ENCODE data around the gene PKNOX1.
A peak's percentile ranks its signal among the peaks of the same experiment; 100 is the strongest.
"Not testable (repeated sequence)": the region's sequence is repeated elsewhere in the genome, so short reads cannot be mapped to it uniquely, and the experiment has no call there.

Gene PKNOX1, protein sequence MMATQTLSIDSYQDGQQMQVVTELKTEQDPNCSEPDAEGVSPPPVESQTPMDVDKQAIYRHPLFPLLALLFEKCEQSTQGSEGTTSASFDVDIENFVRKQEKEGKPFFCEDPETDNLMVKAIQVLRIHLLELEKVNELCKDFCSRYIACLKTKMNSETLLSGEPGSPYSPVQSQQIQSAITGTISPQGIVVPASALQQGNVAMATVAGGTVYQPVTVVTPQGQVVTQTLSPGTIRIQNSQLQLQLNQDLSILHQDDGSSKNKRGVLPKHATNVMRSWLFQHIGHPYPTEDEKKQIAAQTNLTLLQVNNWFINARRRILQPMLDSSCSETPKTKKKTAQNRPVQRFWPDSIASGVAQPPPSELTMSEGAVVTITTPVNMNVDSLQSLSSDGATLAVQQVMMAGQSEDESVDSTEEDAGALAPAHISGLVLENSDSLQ

DNA sequence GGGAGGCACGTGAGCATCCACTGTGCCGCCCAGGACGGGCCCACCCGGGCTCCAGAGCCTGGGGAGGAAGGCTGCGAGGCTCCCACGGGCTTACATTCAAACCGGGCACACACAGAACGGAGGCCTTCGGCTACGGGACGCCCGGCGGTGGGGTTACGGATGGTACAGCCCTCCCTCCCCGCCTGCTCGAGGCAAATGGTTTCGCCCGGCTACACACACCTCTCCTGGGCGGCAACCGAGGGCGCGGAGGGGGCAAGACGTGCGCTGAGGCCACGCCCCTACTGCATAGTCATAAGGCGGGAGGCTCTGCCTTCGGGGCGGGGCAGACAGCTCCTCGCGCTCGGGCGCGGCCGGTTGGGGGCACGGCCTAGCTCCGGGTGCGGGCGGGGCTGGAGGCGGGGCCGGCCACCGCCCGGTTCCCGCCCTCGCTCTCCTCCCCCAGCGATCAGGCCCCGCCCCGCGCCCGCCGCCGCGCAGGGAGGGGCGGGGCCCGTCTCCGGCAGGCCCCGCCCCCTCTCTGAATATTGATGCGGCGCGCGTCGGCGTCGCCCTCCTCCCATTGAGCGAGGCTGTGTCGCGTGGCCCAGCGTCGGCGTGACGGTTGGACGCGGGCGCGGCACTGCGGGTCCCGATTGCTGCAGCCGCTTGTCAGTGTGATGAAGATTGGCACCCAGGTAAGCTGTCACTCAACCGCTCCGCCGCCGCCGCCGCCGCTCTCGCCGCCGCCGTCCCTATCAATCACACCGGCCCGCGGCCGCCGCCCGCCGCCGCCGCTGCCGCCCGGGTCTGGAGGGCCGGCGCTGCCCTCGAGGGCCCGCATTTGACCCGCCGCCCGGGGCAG lies at the start of gene PKNOX1:
Gene PKNOX1 (plus strand): TSS at position 572 of the 841 bp plus-strand sequence. CDS start 29,820 bp downstream, outside the sequence.
- DNase-seq (ENCODE audit: low read depth), result peak; percentile 96

DNA sequence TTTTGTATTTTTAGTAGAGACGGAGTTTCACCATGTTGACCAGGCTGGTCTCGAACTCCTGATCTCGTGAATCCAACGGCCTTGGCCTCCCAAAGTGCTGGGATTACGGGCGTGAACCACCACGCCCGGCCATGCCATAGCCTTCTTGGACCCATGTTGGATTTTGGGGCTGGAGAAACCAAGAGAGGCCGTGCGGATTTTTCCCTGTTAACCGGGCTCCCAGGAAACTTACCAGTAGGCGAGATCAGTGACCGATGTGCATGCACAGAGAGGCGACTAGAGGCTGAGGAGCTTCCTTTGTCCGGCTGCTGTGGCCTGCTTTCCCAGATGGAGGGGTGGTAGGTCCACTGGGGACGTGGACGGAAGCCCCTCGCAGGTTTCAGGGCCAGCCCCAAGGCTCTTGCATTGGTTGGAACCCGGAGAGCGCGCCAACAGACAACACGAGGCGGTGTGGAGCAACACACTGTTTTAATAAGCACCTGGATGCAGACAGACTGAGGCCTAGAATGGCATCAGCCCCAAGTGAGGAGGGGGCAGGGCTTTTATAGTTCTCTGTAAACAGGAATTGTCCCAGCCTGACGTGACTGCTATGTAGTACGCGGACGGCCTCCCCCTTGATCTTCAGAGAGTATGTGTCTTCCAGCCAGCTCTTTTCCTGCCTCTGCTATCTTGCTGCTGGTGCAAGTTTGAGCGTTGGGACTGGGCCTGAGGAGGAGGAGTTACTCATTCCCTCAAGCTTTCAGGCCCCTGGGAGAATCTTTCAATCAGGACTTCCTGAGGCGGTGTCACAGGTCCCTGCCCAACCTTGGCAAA lies 49.0 kb upstream of the PKNOX1 start, which contains the start of gene ERVH48-1:
Gene ERVH48-1 (minus strand): TSS at position 517 of the 813 bp plus-strand sequence. CDS start 6,624 bp downstream, outside the sequence.
- no peak for DNase-seq (ENCODE audit: low read depth)

DNA sequence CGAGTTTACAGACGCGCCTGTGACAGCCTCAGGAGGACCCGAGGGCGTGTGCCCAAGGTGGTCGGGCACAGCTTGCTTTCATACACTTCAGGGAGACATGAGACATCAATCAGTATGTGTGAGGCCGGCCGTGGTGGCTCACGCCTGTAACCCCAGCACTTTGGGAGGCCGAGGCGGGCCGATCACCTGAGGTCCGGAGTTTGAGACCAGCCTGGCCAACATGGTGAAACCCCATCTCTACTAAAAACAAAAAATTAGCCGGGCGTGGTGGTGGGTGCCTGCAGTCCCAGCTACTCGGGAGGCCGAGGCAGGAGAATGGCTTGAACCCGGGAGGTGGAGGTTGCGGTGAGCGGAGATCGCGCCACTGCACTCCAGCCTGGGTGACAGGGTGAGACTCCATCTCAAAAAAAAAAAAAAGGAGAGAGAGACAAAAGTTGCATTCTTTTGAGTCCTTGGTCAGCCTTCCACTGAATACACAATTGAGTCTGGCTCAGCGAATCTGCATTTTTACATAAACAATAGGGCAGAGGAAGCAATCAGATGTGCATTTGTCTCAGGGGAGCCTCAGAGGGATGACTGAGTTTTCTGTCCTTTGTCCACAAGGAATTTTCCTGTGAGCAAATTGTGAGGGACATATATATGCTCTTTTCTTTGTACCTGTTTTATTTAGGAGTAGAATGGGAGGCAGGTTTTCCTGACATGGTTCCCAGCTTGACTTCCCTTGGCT lies 46.7 kb upstream of the PKNOX1 start:
- not testable (repeated sequence) for DNase-seq (ENCODE audit: low read depth)

DNA sequence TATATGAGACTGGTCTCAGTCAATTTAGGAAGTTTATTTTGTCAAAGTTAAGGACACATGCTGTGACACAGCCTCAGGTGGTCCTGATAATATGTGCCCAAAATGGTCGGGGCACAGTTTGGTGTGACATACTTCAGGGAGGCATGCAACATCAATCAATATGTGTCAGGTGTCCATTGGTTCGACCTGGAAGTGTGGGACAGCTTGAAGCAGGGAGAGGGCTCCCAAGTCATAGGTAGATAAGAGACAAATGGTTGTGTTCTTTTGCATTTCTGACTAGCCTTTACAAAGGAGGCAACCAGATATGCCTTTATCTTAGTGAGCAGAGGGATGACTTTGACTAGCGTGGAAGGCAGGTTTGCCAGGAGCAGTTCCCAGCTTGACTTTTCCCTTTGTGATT lies 44.4 kb upstream of the PKNOX1 start:
- no peak for DNase-seq (ENCODE audit: low read depth)

DNA sequence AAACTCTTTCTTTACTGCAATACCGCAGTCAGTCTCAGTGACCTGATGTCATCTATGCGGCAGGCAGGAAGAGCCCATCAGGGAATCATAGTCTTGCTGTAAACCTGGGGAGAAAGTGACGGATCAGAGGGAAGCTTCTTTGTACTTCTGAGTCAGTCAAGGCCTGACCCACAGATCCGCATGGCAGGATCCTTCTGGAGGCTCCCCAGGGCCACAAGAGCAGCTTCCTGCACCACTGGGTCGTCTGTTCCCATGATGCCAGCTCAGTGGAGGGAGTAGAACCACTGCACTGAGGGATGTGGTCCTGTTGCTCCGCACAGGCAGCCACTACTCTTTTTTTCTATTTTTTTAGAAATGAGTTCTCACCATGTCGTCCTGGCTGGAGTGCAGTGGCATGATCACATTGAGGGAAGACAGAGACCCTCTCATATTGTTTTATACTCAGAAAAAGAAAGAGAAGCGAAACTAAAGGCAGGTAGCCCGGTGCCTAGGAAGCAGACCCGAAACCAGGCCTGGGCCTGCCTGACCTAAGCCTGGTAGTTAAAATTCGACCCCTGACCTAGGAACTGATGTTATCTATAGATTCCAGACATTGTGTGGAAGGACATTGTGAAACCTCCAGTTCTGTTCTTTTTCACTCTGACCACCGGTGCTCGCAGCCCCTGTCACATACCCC lies 42.7 kb upstream of the PKNOX1 start:
- DNase-seq (ENCODE audit: low read depth), result no peak

DNA sequence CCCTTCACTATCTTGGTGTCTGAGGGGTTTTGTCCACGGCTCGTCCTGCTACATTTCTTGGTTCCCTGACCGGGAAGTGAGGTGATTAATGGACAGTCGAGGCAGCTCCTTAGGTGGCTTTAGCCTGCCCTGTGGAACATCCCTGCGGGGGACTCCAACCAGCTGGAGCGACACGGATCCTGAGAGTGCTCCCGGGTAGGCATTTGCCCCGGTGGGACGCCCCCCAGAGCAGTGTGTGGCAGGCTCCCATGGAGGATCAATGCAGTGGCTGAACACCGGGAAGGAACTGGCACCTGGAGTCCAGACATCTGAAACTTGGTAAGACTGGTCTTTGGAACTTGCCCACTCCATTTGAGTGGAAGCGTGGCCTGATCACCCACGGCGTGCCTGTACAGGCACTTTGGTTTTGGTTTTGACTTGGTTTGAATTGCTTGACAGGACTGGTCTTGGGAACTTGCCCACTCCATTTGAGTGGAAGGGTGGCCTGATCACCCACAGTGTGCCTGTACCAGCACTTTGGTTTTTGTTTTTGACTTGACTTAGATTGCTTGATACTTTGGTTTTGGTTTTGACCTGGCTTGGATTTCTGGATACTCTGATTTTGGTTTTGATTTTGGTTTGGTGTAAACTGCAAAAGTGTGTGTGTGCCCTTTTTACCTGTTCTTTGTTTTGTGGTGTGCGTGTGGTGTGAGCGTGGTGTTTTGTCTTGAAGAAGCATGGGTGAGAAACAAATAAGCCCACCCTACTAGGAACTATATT lies 41.8 kb upstream of the PKNOX1 start:
- not testable (repeated sequence) for DNase-seq (ENCODE audit: low read depth)

DNA sequence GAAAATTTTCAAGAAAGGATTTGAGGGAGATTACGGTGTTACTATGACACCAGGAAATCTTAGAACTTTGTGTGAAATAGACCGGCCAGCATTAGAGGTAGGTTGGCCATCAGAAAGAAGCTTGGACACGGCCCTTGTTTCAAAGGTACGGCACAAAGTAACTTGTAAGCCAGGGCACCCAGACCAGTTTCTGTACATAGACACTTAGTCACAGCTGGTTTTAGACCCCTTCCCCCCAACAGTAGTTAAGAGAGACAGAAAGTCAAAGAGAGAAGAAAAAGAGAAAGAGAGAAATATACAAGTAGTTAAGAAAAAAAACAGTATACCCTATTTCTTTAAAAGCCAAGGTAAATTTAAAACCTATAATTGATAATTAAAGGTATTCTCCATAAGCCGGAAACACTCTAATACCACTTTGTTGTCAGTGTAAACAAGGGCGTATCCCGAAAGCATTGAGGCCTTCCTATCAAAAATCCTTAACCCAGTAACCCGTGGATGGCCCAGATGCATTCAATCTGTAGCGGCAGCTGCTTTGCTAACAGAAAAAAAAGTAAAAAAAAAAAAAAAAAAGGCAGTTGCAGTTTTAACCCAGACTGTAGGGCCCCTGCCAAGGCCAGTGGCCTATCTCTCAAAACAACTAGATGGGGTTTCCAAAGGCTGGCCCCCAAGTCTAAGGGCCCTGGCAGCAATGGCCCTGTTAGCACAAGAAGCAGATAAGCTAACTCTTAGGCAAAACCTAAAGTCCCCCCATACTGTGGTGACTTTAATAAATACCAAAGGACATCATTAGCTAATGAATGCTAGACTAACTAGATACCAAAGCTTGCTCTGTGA lies 41.0 kb upstream of the PKNOX1 start:
- not testable (repeated sequence) for DNase-seq (ENCODE audit: low read depth)

DNA sequence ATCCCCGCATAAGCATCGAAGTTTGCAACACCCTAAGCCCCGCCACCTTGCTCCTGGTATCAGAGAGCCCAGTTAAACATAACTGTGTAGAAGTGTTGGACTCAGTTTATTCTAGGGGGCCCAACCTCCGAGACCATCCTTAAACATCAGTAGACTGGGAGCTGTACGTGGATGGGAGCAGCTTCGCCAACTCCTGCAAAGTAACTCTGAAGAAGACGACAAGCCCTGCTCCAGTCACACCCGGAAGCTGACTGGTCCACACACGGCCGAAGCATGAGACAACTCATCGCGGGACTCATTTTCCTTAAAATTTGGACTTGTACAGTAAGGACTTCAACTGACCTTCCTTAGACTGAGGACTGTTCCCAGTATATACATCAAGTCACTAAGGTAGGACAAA lies 40.4 kb upstream of the PKNOX1 start:
- not testable (repeated sequence) for DNase-seq (ENCODE audit: low read depth)

DNA sequence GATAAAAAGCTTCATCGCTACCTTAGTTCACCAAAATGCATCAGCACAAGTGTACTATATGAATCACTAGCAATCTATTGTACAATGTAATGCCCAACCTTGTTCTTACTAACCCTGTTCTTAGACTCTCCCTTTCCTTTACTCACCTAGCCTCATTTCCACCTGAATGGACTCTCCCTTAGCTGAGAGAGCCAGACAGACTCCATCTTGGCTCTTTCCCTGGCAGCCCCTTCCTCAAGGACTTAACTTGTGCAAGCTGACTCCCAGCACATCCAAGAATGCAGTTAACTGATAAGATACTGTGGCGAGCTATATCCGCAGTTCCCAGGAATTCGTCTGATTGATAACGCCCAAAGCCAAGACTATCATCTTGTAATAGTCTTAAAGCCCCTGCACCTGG lies 38.0 kb upstream of the PKNOX1 start:
- DNase-seq (ENCODE audit: low read depth), result not testable (repeated sequence)

DNA sequence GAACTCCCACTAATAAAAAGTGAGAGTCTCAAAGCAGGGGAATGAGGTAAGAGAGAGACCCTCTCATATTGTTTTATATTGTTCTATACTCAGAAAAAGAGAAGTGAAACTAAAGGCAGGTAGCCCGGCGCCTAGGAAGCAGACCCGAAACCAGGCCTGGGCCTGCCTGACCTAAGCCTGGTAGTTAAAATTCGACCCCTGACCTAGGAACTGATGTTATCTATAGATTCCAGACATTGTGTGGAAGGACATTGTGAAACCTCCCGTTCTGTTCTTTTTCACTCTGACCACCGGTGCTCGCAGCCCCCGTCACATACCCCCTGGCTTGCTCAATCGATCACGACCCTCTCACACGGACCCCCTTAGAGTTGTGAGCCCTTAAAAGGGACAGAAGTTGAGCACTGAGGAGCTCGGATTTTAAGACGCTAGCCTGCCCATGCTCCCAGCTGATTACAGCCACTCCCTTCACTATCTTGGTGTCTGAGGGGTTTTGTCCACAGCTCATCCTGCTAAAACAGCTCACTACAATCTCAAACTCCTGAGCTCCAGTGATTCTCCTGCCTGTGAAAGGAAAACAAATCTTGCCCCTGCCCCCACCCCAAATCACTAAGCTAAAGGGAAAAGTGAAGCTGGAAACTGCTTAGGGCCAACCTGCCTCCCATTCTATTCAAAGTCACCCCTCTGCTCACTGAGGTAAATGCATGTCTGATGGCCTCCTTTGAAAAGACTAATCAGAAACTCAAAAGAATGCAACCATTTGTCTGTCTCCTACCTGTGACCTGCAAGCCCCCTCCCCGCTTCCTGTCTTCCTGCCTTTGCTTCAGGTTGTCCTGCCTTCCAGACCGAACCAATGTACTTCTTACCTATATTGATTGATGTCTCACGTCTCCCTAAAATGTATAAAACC lies 37.1 kb upstream of the PKNOX1 start:
- not testable (repeated sequence) for DNase-seq (ENCODE audit: low read depth)

DNA sequence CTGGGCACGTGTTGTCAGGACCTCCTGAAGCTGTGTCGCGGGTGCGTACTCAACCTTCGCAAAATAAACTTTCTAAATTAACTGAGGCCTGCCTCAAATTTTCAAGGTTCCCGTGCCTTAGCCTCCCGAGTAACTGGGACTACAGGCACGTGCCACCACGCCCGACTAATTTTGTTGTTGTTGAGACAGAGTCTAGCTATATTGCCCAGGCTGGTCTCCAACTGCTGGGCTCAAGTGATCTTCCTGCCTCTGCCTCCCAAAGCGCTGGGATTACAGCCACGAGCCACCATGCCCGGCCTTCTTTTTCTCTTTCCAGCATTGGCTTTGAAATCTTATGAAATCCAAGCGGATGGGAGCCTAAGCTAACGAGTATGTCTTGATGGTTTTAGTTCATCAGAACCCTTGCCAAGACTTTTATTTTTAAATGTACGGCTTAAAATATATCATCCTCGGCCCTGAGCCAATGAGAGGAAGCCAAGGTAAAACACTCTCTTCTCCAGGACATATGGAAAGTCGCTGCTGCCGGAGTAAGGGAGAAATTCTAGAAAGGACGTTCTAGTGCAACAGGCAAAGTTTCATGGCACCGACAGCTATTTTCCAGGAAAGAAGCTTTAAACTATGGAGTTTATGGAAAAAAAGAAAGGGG lies 36.3 kb upstream of the PKNOX1 start:
- DNase-seq (ENCODE audit: low read depth), result no peak

DNA sequence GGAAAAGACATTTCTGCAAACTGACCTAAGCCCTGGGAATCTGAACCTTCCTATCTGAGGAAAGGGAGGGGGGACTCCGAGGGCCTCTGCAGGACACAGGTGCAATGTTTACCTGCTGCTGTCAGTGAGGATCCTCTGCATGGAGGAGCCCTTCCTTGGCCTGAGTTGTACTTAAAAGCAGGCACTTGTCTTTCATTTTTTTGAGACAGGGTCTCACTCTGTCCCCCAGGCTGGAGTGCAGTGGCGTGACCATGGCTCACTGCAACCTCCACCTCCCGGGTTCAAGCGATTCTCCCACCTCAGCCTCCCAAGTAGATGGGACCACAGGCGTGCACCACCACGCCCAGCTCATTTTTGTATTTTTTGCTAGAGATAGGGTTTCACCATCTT lies 35.8 kb upstream of the PKNOX1 start:
- not testable (repeated sequence) for DNase-seq (ENCODE audit: low read depth)

DNA sequence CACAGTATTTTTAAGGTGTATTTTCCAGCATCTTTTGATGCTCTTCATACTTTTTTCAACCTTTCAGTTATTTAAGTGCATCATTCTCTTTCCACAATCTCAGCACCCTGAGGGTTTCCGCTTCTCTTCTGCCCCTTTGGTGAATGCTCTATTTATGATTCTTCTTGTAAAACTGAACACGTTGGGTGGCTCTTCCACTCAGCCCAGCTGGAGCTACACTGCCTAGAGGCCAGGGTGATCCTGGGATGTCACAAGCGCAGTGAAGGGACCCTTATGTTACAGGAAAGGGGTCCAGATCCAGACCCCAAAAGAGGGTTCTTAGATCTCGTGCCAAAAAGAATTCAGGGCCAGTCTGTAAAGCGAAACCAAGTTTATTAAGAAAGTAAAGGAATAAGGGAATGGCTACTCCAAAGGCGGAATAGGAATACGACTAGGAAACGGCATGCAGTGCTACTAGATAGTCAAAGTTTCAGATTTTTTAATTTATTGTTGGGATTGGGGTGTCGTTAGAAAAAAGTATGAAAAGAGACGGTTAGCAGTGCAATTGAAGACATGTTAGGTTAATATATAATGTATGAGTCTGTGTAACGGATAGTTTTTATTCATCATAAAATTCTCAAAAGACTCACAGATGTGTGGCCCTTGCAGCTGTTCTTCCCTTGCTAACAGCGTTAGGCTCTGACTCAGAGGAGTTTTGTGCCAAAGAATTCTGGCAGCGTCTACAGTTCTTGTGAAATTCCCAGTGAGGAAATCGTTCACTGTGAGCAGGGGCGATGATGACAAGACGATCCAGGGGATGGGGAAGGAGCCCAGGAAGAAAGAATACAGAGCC lies 34.6 kb upstream of the PKNOX1 start:
- no peak for DNase-seq (ENCODE audit: low read depth)

DNA sequence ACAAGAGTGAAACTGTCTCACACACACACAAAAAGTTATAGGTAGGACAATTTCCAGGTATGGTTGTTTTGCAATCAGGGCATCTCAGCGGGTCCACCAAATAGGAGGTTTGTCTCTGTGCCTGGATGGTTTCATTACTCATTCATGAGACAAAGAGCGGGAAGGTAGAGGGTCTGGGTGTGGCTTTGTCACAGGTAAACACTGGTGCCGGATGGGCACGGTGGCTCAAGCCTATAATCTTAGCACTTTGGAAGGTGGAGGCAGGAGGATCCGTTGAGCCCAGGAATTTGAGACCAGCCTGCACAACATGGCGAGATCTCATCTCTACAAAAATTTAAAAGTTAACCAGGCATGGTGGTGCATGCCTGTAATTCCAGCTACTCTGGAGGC lies 32.7 kb upstream of the PKNOX1 start:
- no peak for DNase-seq (ENCODE audit: low read depth)

DNA sequence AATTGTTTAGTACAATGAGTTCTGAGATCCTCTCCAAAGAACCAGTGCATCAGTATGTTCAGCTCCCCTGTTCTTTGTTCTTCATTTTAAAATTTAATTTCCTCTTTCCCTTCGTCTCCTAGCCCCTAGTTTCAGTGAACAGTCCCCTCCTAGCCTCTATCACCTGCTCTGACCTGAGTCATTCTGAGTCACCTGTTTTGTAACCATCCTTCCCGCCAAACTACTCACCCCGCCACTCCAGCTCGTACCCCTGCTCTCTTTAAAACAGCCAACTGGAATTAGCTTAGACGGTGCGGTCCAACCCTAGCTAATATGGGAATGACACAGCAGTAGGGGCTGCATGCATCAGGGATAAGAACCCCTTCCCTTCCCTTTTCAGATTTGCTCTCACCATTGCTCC lies 32.1 kb upstream of the PKNOX1 start:
- no peak for DNase-seq (ENCODE audit: low read depth)

DNA sequence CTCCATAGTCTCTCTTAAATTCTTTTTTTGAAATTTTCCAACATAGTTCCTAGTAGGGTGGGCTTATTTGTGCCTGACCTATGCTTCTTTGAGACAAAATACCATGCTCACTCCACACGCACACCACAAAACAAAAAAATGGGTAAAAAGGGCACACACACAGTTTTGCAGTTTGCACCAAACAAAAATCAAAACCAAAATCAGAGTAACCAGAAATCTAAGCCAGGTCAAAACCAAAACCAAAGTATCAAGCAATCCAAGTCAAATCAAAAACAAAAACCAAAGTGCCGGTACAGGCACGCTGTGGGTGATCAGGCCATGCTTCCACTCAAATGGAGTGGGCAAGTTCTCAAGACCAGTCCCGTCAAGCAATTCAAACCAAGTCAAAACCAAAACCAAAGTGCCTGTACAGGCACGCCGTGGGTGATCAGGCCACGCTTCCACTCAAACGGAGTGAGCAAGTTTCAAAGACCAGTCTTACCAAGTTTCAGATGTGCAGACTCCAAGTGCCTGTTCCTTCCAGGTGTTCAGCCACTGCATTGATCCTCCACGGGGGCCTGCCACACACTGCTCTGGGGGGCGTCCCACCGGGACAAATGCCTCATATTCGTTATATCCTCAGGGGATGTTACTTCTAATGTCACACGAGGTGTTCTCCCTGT lies 25.1 kb upstream of the PKNOX1 start:
- not testable (repeated sequence) for DNase-seq (ENCODE audit: low read depth)
